HepG2 (cell line): ENCODE results near the gene XPO5. TPM values are rescaled to one million over a fixed set of nuclear protein-coding genes. Genes with fewer than 3 reads are reported as not detected.
A peak's percentile ranks its signal among the peaks of the same experiment; 100 is the strongest.

Experiments used
- AGO2 ChIP-seq: fragments of 200-400 bp; formaldehyde crosslinking; optimal IDR thresholded peaks from 2 replicates; pipeline ENCODE3; 2017; ENCODE audit warnings: mild to moderate bottlenecking, low read depth, low read length, moderate library complexity
- CTCF ChIP-seq: sonication (generic); formaldehyde crosslinking; IDR thresholded peaks from 2 replicates; pipeline ENCODE4 v1.5.0; 2020; ENCODE audit warnings: mild to moderate bottlenecking, missing genetic modification reagents, moderate library complexity
- ETS1 ChIP-seq: sonication (generic); formaldehyde crosslinking; IDR thresholded peaks from 2 replicates; pipeline ENCODE4 v1.4.0; 2020; ENCODE audit warnings: missing genetic modification reagents
- FUBP1 ChIP-seq: sonication (generic); formaldehyde crosslinking; IDR thresholded peaks from 2 replicates; pipeline ENCODE4 v1.5.1; 2020; ENCODE audit warnings: missing genetic modification reagents, mild to moderate bottlenecking, borderline replicate concordance
- KDM2A ChIP-seq: sonication (generic); formaldehyde crosslinking; IDR thresholded peaks from 2 replicates; pipeline ENCODE4 v1.4.0; 2020; ENCODE audit warnings: low read depth, missing genetic modification reagents, borderline replicate concordance
- MEIS1 ChIP-seq: sonication (generic); formaldehyde crosslinking; IDR thresholded peaks from 2 replicates; pipeline ENCODE4 v1.9.0; 2021; ENCODE audit warnings: mild to moderate bottlenecking, missing genetic modification reagents, moderate library complexity, borderline replicate concordance
- MTERF4 ChIP-seq: sonication (generic); formaldehyde crosslinking; IDR thresholded peaks from 2 replicates; pipeline ENCODE4 v1.8.0; 2023; ENCODE audit warnings: mild to moderate bottlenecking, missing genetic modification reagents
- NR2C2 ChIP-seq: sonication (generic); formaldehyde crosslinking; IDR thresholded peaks from 2 replicates; pipeline ENCODE4 v1.4.0; 2020; ENCODE audit warnings: missing genetic modification reagents, mild to moderate bottlenecking, moderate library complexity, borderline replicate concordance
- PAF1 ChIP-seq: IDR thresholded peaks from 2 replicates; pipeline ENCODE4 v1.6.1; 2016; ENCODE audit warnings: missing genetic modification reagents, missing compliant biosample characterization
- POGZ ChIP-seq: sonication (generic); formaldehyde crosslinking; IDR thresholded peaks from 2 replicates; pipeline ENCODE4 v1.4.0; 2020; ENCODE audit warnings: mild to moderate bottlenecking, missing genetic modification reagents
- PRDM10 ChIP-seq: sonication (generic); formaldehyde crosslinking; IDR thresholded peaks from 2 replicates; pipeline ENCODE4 v1.4.0; 2020; ENCODE audit warnings: low read depth, missing genetic modification reagents
- REPIN1 ChIP-seq: sonication (generic); formaldehyde crosslinking; IDR thresholded peaks from 2 replicates; pipeline ENCODE4 v1.8.0; 2022; ENCODE audit warnings: missing genetic modification reagents, low read depth, mild to moderate bottlenecking, borderline replicate concordance
- SP4 ChIP-seq: sonication (generic); formaldehyde crosslinking; IDR thresholded peaks from 2 replicates; pipeline ENCODE4 v1.8.1; 2023; ENCODE audit warnings: mild to moderate bottlenecking, missing genetic modification reagents
- SRSF9 ChIP-seq: fragments of 200-400 bp; formaldehyde crosslinking; IDR thresholded peaks from 2 replicates; pipeline ENCODE4 v1.6.1; 2018; ENCODE audit warnings: borderline replicate concordance, mild to moderate bottlenecking, low read depth, low read length; ENCODE audit not compliant: insufficient read depth, poor library complexity, severe bottlenecking
- TOE1 ChIP-seq: sonication (generic); formaldehyde crosslinking; IDR thresholded peaks from 2 replicates; pipeline ENCODE4 v1.4.0; 2020; ENCODE audit warnings: mild to moderate bottlenecking, missing genetic modification reagents
- ZNF296 ChIP-seq: sonication (generic); formaldehyde crosslinking; conservative IDR thresholded peaks from 2 replicates; pipeline ENCODE4 v1.5.0; 2020; ENCODE audit warnings: mild to moderate bottlenecking, missing genetic modification reagents
- ZNF530 ChIP-seq: sonication (generic); formaldehyde crosslinking; IDR thresholded peaks from 2 replicates; pipeline ENCODE4 v1.5.0; 2020; ENCODE audit warnings: low read depth, mild to moderate bottlenecking, missing genetic modification reagents
- ZSCAN22 ChIP-seq: sonication (generic); formaldehyde crosslinking; IDR thresholded peaks from 2 replicates; pipeline ENCODE4 v1.4.0; 2020; ENCODE audit warnings: mild to moderate bottlenecking, missing genetic modification reagents
- polyA plus RNA-seq, 8 experiments: library from polyadenylated mRNA; depleted of rRNA in 3 of 8; stranded (reverse) in 7 of 8; unstranded in 1 of 8; fragments of >200 nt; fragmentation: Illumina TruSeq in 4 of 8; extraction: Trizol in 4 of 8; gene quantifications; 2 replicates each; pipeline versions ENCODE4 v1.2.1 to v1.2.3, GENCODE V29; 2011 to 2016; ENCODE audit warnings: low read depth in 4 of 8, missing spikeins in 1 of 8, mixed read lengths in 1 of 8; ENCODE audit not compliant: insufficient read depth in 1 of 8
- total RNA-seq, 5 experiments: library from RNA; depleted of rRNA; stranded (reverse); fragments of >200 nt; fragmentation: Illumina TruSeq; extraction: Trizol; gene quantifications; 2 replicates each; pipeline ENCODE4 v1.2.3, GENCODE V29; 2016; ENCODE audit warnings: low read depth in 1 of 5

Gene XPO5
- total and polyA plus RNA-seq, 2 of the 13 experiments (the other 11 are each of a cell fraction or from before 2014, with no cell fraction given), result 52.2 to 68.0 TPM

- TF ChIP-seq MEIS1 (CRISPR knock-in tag) (no peak; the same call in 1 of the 2 replicates), ZNF530 (CRISPR knock-in tag) (no peak), SRSF9 (no peak), SP4 (CRISPR knock-in tag) (0 out of 2 replicates have a peak, but pooled peaks have one; percentile 6), FUBP1 (no peak), PRDM10 (CRISPR knock-in tag) (peak; percentile 23; the same call in 1 of the 2 replicates), MTERF4 (no peak), AGO2 (peak; percentile 38), CTCF (CRISPR knock-in tag) (peak; percentile 97), ZNF296 (CRISPR knock-in tag) (no peak), POGZ (CRISPR knock-in tag) (no peak), PAF1 (CRISPR knock-in tag) (no peak), TOE1 (CRISPR knock-in tag) (no peak), ZSCAN22 (CRISPR knock-in tag) (no peak), KDM2A (CRISPR knock-in tag) (peak; percentile 77; the same call in 1 of the 2 replicates), REPIN1 (CRISPR knock-in tag) (peak; percentile 60; the same call in 1 of the 2 replicates), ETS1 (CRISPR knock-in tag) (no peak), NR2C2 (no peak)
Measured at GRCh38 chr6:43496370-43497128, 79.3 kb downstream of the XPO5 start (continued).
